Panc1 (cell line): ENCODE results near the gene MARK2. TPM values are rescaled to one million over a fixed set of nuclear protein-coding genes. Genes with fewer than 3 reads are reported as not detected.

Experiments
- ATAC-seq: fragments of 200-7000 bp; cut with Tn5 transposase; 2 replicates; pipeline ENCODE4 v1.9.1; 2020; ENCODE audit warnings: mild to moderate bottlenecking, moderate library complexity
- BruUV-seq: library from RNA; stranded (reverse); fragments of 400-500 nt; replicated peaks from 2 replicates; lab custom pipeline; 2021; lab: Mats Ljungman, UMichigan
- CTCF ChIA-PET: fragments of 300-600 bp; sonication (Branson Sonifier 250); formaldehyde crosslinking; loops from one replicate; lab custom pipeline; 2022; ENCODE audit warnings: antibody characterized with exemption; lab: Charles Lee
- POLR2A ChIA-PET: fragments of 300-600 bp; sonication (Branson Sonifier 250); formaldehyde crosslinking; loops from one replicate; lab custom pipeline; 2022; ENCODE audit warnings: antibody characterized with exemption; lab: Charles Lee
- DNase-seq: peaks from one replicate; pipeline ENCODE4 v3.0.0-alpha.2; 2010; ENCODE audit warnings: low read depth, low spot score
- H3K27ac ChIP-seq: 2 replicates; pipeline ENCODE4 v1.5.1; 2011; ENCODE audit warnings: mild to moderate bottlenecking, low read length, inconsistent platforms
- H3K27me3 ChIP-seq: fragments of 200-500 bp; sonication (Bioruptor generic); 2 replicates; pipeline ENCODE4 v1.6.0; 2014; ENCODE audit warnings: low read length, inconsistent platforms; ENCODE audit not compliant: control insufficient read depth, insufficient read depth
- H3K36me3 ChIP-seq: fragments of 200-500 bp; sonication (Bioruptor generic); 2 replicates; pipeline ENCODE4 v1.5.1; 2014; ENCODE audit warnings: inconsistent platforms, mild to moderate bottlenecking, low read length, moderate library complexity; ENCODE audit not compliant: control insufficient read depth, insufficient read depth
- H3K4me1 ChIP-seq: 2 replicates; pipeline ENCODE4 v1.5.1; 2011; ENCODE audit warnings: inconsistent platforms, mild to moderate bottlenecking, low read length, moderate library complexity; ENCODE audit not compliant: control insufficient read depth, insufficient read depth
- H3K4me3 ChIP-seq, 2 experiments: 2 replicates each; pipeline ENCODE4 v1.5.1; 2011 to 2012; ENCODE audit warnings: low read depth in 2 of 2, low read length in 2 of 2, mild to moderate bottlenecking in 2 of 2, inconsistent platforms in 1 of 2, moderate library complexity in 1 of 2
- H3K9me3 ChIP-seq: fragments of 200-500 bp; sonication (Bioruptor generic); 2 replicates; pipeline ENCODE4 v1.5.1; 2014; ENCODE audit warnings: low read depth, mild to moderate bottlenecking, inconsistent platforms, low read length, moderate library complexity; ENCODE audit not compliant: control insufficient read depth, insufficient read depth
- CTCF ChIP-seq: fragments of 450-650 bp; IDR thresholded peaks from 2 replicates; pipeline ENCODE4 v1.5.1; 2017; ENCODE audit warnings: mild to moderate bottlenecking
- POLR2AphosphoS5 ChIP-seq: IDR thresholded peaks from 2 replicates; pipeline ENCODE4 v1.6.1; 2012; ENCODE audit warnings: mild to moderate bottlenecking, low read depth, low read length, moderate library complexity
- REST ChIP-seq, 2 experiments: IDR thresholded peaks; 2 replicates each; pipeline ENCODE4 v1.6.1; 2011 to 2012; ENCODE audit warnings: low read depth in 2 of 2, control low read depth in 1 of 2, low read length in 1 of 2, mild to moderate bottlenecking in 1 of 2, moderate library complexity in 1 of 2; ENCODE audit not compliant: insufficient read depth in 1 of 2
- SIN3A ChIP-seq: IDR thresholded peaks from 2 replicates; pipeline ENCODE4 v1.6.1; 2012; ENCODE audit warnings: low read depth, mild to moderate bottlenecking, low read length, moderate library complexity, borderline replicate concordance; ENCODE audit not compliant: insufficient read depth
- TCF7L2 ChIP-seq: IDR thresholded peaks from 2 replicates; pipeline ENCODE4 v1.6.1; 2011; ENCODE audit warnings: mild to moderate bottlenecking, low read depth, low read length, inconsistent platforms
- in situ Hi-C: cut with HindIII; loops from 2 replicates; pipeline ENCODE4 v1.10.0; 2016; ENCODE audit warnings: low sequenced_read_pairs, low pct_unique_long_range_greater_than_20kb
- intact Hi-C: fragments of 100-400 bp; cut with micrococcal nuclease; formaldehyde crosslinking; loops from one replicate; pipeline ENCODE4 v1.10.0; 2022; ENCODE audit not compliant: unreplicated experiment
- total RNA-seq: library from RNA; stranded (reverse); gene quantifications from one replicate; pipeline ENCODE4 v1.2.1, GENCODE V29; 2021; ENCODE audit not compliant: unreplicated experiment

MARK2 gene
- total RNA-seq, 1 experiment from 2014 or later: 41.1 TPM

- no peaks in the 10 kb centered on the region for H3K9me3 ChIP-seq
- DNase-seq: no peak
- intact Hi-C loops (no loop called here), in situ Hi-C loops (no loop called here)
- TF ChIP-seq TCF7L2: no peak
- no peak for TF ChIP-seq POLR2AphosphoS5
- no peak for TF ChIP-seq SIN3A
- TF ChIP-seq CTCF: no peak
- no peak for TF ChIP-seq REST (IDR thresholded peaks at IDR 0.05; ENCODE audit: insufficient read depth in 1 of 2, low read depth in 2 of 2, low read length in 1 of 2)
- BruUV-seq: no TSS peak
- H3K27me3 ChIP-seq: no peaks in the 10 kb centered on the region
- no peaks in the 10 kb centered on the region for H3K36me3 ChIP-seq
- peak overlapping the region; percentile 88 to 94 for H3K4me3 ChIP-seq
- ChIA-PET POLR2A (no interaction called here), CTCF (no interaction called here)
- ATAC-seq: no peak
- peak overlapping the region; percentile 88 for H3K27ac ChIP-seq
- peaks cover 18% of the 10 kb centered on the region for H3K4me1 ChIP-seq
Observed at GRCh38 chr11:63840356-63841060, 1.6 kb downstream of the MARK2 start.

GRCh38 chr11:63841554-63841953 is 2.6 kb downstream of the MARK2 start:
- BruUV-seq: no TSS peak
- peak overlapping the region; percentile 88 to 94 for H3K4me3 ChIP-seq
- no peaks in the 10 kb centered on the region for H3K27me3 ChIP-seq
- no peaks in the 10 kb centered on the region for H3K9me3 ChIP-seq
- ATAC-seq (no peak), DNase-seq (no peak)
- H3K36me3 ChIP-seq: no peaks in the 10 kb centered on the region
- H3K4me1 ChIP-seq: peaks cover 18% of the 10 kb centered on the region
- CTCF ChIA-PET: no interaction called here
- POLR2A ChIA-PET: no interaction called here
- no peak overlapping the region for H3K27ac ChIP-seq
- intact Hi-C loops (no loop called here), in situ Hi-C loops (no loop called here)
- TF ChIP-seq CTCF: no peak
